K562 (cell line): Measurements from ENCODE around the gene DYNLT2B. TPM values are rescaled to one million over a fixed set of nuclear protein-coding genes. Genes with fewer than 3 reads are reported as not detected.
"Not testable (repeated sequence)": the region's sequence is repeated elsewhere in the genome, so short reads cannot be mapped to it uniquely, and the experiment has no call there.

Source experiments
- ATAC-seq: fragments of 200-7000 bp; cut with Tn5 transposase; 3 replicates; pipeline ENCODE4 v1.9.1; 2020; ENCODE audit warnings: moderate library complexity
- BruUV-seq: library from RNA; stranded (reverse); fragments of 400-500 nt; replicated peaks from 2 replicates; lab custom pipeline; 2021; lab: Mats Ljungman, UMichigan
- CTCF ChIA-PET: fragments of 300-600 bp; formaldehyde crosslinking; extraction: SDS; loops from one replicate; lab custom pipeline; 2021; ENCODE audit warnings: low intra/inter-chr PET ratio; lab: Yijun Ruan, JAX
- POLR2A ChIA-PET: fragments of 300-600, 350-650 bp; sonication (Branson Sonifier 250); formaldehyde crosslinking; extraction: SDS; loops from one replicate; lab custom pipeline; 2021; ENCODE audit warnings: antibody characterized with exemption, inconsistent platforms; lab: Yijun Ruan, JAX
- DNase-seq, 4 experiments: peaks; one replicate each; pipeline versions ENCODE4 v3.0.0 to v3.0.0-alpha.2; 2011 to 2018; ENCODE audit warnings: low spot score in 3 of 4, mixed read lengths in 3 of 4; ENCODE audit errors: extremely low read depth in 1 of 4
- FAIRE-seq: peaks from 2 replicates; lab custom pipeline; 2011; peaks lifted over from hg19 to GRCh38; lab: Jason Lieb, UNC
- H2AFZ ChIP-seq: 2 replicates; pipeline ENCODE4 v1.6.0; 2011; ENCODE audit warnings: low read depth, low read length, control low read depth, inconsistent platforms
- H3K27ac ChIP-seq: fragments of 200-600 bp; 3 replicates; pipeline ENCODE4 v1.8.0; 2011; ENCODE audit warnings: low read depth, mild to moderate bottlenecking, control low read depth, inconsistent platforms, low read length, moderate library complexity, mixed read lengths; ENCODE audit errors: extremely low read depth
- H3K27me3 ChIP-seq, 2 experiments: fragments of 300-600 bp in 1 of 2; 2 replicates in 1 of 2; 3 replicates in 1 of 2; pipeline versions ENCODE4 v1.6.0 to v1.8.0; 2011; ENCODE audit warnings: inconsistent platforms in 2 of 2, low read length in 2 of 2, mild to moderate bottlenecking in 1 of 2, mixed read lengths in 1 of 2, moderate library complexity in 1 of 2; ENCODE audit not compliant: control insufficient read depth in 2 of 2, insufficient read depth in 2 of 2
- H3K36me3 ChIP-seq: fragments of 300-600 bp; 3 replicates; pipeline ENCODE4 v1.8.0; 2011; ENCODE audit warnings: mild to moderate bottlenecking, low read length, inconsistent platforms; ENCODE audit not compliant: control insufficient read depth, insufficient read depth
- H3K4me1 ChIP-seq, 2 experiments: fragments of 200-600 bp in 1 of 2; replicated peaks in 1 of 2; 2 replicates in 1 of 2; 3 replicates in 1 of 2; pipeline versions ENCODE4 v1.5.1 to v1.8.0; 2011; ENCODE audit warnings: inconsistent platforms in 2 of 2, low read length in 2 of 2, mild to moderate bottlenecking in 1 of 2, mixed read lengths in 1 of 2, moderate library complexity in 1 of 2; ENCODE audit not compliant: control insufficient read depth in 2 of 2, insufficient read depth in 2 of 2
- H3K4me2 ChIP-seq: 2 replicates; pipeline ENCODE4 v1.6.1; 2011; ENCODE audit warnings: low read length, control low read depth, inconsistent platforms, mixed read lengths; ENCODE audit not compliant: insufficient read depth
- H3K4me3 ChIP-seq: fragments of 200-600 bp; sonication (generic), shearing (Covaris generic); 2 replicates; pipeline ENCODE4 v1.5.1; 2016; ENCODE audit warnings: control low read depth, inconsistent platforms
- H3K79me2 ChIP-seq: fragments of 200-600 bp; 3 replicates; pipeline ENCODE4 v1.8.0; 2011; ENCODE audit warnings: low read length, inconsistent platforms; ENCODE audit not compliant: control insufficient read depth, insufficient read depth
- H3K9ac ChIP-seq, 2 experiments: 2 replicates each; pipeline versions ENCODE4 v1.6.0 to v1.6.1; 2011; ENCODE audit warnings: low read depth in 2 of 2, low read length in 2 of 2, control low read depth in 1 of 2, inconsistent platforms in 1 of 2, mild to moderate bottlenecking in 1 of 2, mixed read lengths in 1 of 2; ENCODE audit not compliant: insufficient read depth in 1 of 2
- H3K9me1 ChIP-seq: one replicate; pipeline ENCODE4 v1.6.0; 2011; ENCODE audit warnings: inconsistent platforms, mild to moderate bottlenecking, low read length, moderate library complexity; ENCODE audit not compliant: control insufficient read depth, insufficient read depth
- H3K9me3 ChIP-seq: replicated peaks from 2 replicates; pipeline ENCODE4 v1.5.1; 2011; ENCODE audit warnings: low read depth, low read length, inconsistent platforms; ENCODE audit not compliant: control insufficient read depth, insufficient read depth
- H4K20me1 ChIP-seq: replicated peaks from 2 replicates; pipeline ENCODE4 v1.6.1; 2011; ENCODE audit warnings: low read length, inconsistent platforms, mixed read lengths; ENCODE audit not compliant: control insufficient read depth, insufficient read depth
- MIER1 ChIP-seq: fragments of 450-650 bp; IDR thresholded peaks from 2 replicates; pipeline ENCODE4 v1.6.1; 2016; ENCODE audit warnings: antibody characterized with exemption, mild to moderate bottlenecking, low read depth
- ZBTB33 ChIP-seq: sonication (generic); formaldehyde crosslinking; IDR thresholded peaks from 2 replicates; pipeline ENCODE4 v1.8.1; 2023; ENCODE audit warnings: mild to moderate bottlenecking, missing genetic modification reagents
- ZNF263 ChIP-seq: sonication (generic); formaldehyde crosslinking; IDR thresholded peaks from 2 replicates; pipeline ENCODE4 v1.8.0; 2022; ENCODE audit warnings: mild to moderate bottlenecking, missing genetic modification reagents, borderline replicate concordance
- WGBS: fragments of 100-300 bp; shearing (Covaris generic); methylation state at CpG from one replicate; pipeline ENCODE4 v1.1.6; 2016; ENCODE audit warnings: low coverage, mixed read lengths; ENCODE audit not compliant: insufficient coverage; ENCODE audit errors: missing lambda C conversion rate; 5-methylcytosine and 5-hydroxymethylcytosine counted together
- in situ Hi-C: fragments of 300-500 bp; cut with MboI; formaldehyde crosslinking; loops from 4 replicates; pipeline ENCODE4 v1.15.0; 2018; ENCODE audit warnings: inconsistent platforms, mixed read lengths
- intact Hi-C: fragments of 100-400 bp; cut with micrococcal nuclease; formaldehyde crosslinking; loops from 2 replicates; pipeline ENCODE4 v1.14.2; 2022
- polyA plus RNA-seq, 8 experiments: library from polyadenylated mRNA; depleted of rRNA in 4 of 8; stranded (reverse) in 5 of 8; unstranded in 3 of 8; fragments of >200 nt; fragmentation: Nextera tagmentation in 2 of 8; fragmentation: Illumina TruSeq in 1 of 8; extraction: Ambion mirVana in 2 of 8; extraction: Trizol in 1 of 8; gene quantifications; 2 replicates each; pipeline versions ENCODE4 v1.2.1 to v1.2.3, GENCODE V29; 2011 to 2014; ENCODE audit warnings: inconsistent platforms in 1 of 8, missing spikeins in 1 of 8
- total RNA-seq, 7 experiments: library from RNA; depleted of rRNA in 6 of 7; stranded (reverse); fragments of >200 nt in 6 of 7; fragmentation: Illumina TruSeq in 2 of 7; extraction: Trizol in 2 of 7; gene quantifications; 2 replicates each; pipeline versions ENCODE4 v1.2.1 to v1.2.3, GENCODE V29; 2011 to 2021; ENCODE audit warnings: low replicate concordance in 1 of 7

DYNLT2B gene
- total and polyA plus RNA-seq, 9 of the 15 experiments (the other 6 are each of a cell fraction or from before 2014, with no cell fraction given), result 6.5 to 19.9 (median 8.7) TPM

- intact Hi-C loops, H3K9me3 ChIP-seq, BruUV-seq, H4K20me1 ChIP-seq, H2AFZ ChIP-seq, in situ Hi-C loops, ATAC-seq, H3K4me2 ChIP-seq, CTCF ChIA-PET, H3K27ac ChIP-seq, H3K4me3 ChIP-seq, H3K27me3 ChIP-seq, DNase-seq, H3K9me1 ChIP-seq, H3K9ac ChIP-seq, FAIRE-seq: not testable (repeated sequence)
- WGBS, result 87% methylated on average over 11 of the region's 14 CpGs
- Histone ChIP-seq H3K36me3 (peaks cover 14% of the 10 kb centered on the region; the same call in 2 of the 3 replicates), H3K79me2 (peaks cover 27% of the 10 kb centered on the region), H3K4me1 (peaks cover 5 to 13% of the 10 kb centered on the region in 2 experiments)
- TF ChIP-seq ZBTB33 (CRISPR knock-in tag) (peak; percentile 27; the same call in 1 of the 2 replicates), MIER1 (0 out of 2 replicates have a peak, but pooled peaks have one; percentile 61), ZNF263 (CRISPR knock-in tag) (peak; percentile 20; the same call in 1 of the 2 replicates)
- POLR2A ChIA-PET, result interaction anchor here (1.6 kb wide), 1 partner anchor 11 kb away, joined by 4 read pairs; no protein-coding TSS in a partner anchor
These were observed 25.9 kb upstream of the DYNLT2B start for GRCh38 chr3:196343917-196344316.
